HCT116 (cell line): ENCODE measurements around the gene C2orf92. TPM values are rescaled to one million over a fixed set of nuclear protein-coding genes. Genes with fewer than 3 reads are reported as not detected.

Experiments used
- ATAC-seq: fragments of 200-7000 bp; cut with Tn5 transposase; 2 replicates; pipeline ENCODE4 v1.9.1; 2020; ENCODE audit warnings: mild to moderate bottlenecking, moderate library complexity
- BruUV-seq: library from RNA; stranded (reverse); fragments of 400-500 nt; replicated peaks from 2 replicates; lab custom pipeline; 2021; lab: Mats Ljungman, UMichigan
- CTCF ChIA-PET: fragments of 300-600 bp; sonication (Branson Sonifier 250); formaldehyde crosslinking; loops from one replicate; lab custom pipeline; 2021; ENCODE audit warnings: antibody characterized with exemption; lab: Charles Lee
- POLR2A ChIA-PET: fragments of 300-600, 350-600 bp; sonication (Branson Sonifier 250); formaldehyde crosslinking; loops from one replicate; lab custom pipeline; 2021; ENCODE audit warnings: antibody characterized with exemption; lab: Charles Lee
- RAD21 ChIA-PET, 2 experiments: fragments of 300-600 bp; sonication (Branson Sonifier 250); formaldehyde crosslinking; loops; one replicate each; lab custom pipeline; 2023; ENCODE audit warnings: low total read pairs in 2 of 2; ENCODE audit not compliant: uncharacterized antibody in 2 of 2, unreplicated experiment in 2 of 2, low non-redundant PET in 1 of 2; lab: Charles Lee
- DNase-seq: peaks from one replicate; pipeline ENCODE4 v3.0.0-alpha.2; 2010; ENCODE audit warnings: low read depth, low spot score
- H2AFZ ChIP-seq: fragments of 200-600 bp; shearing (Covaris generic), sonication (generic); 2 replicates; pipeline ENCODE4 v1.6.1; 2017; ENCODE audit warnings: low read depth, mixed run types, mixed read lengths, antibody characterized with exemption, low read length; ENCODE audit not compliant: poor library complexity, severe bottlenecking
- H3K27ac ChIP-seq: 2 replicates; pipeline ENCODE4 v1.5.1; 2012; ENCODE audit warnings: low read depth, low read length
- H3K27me3 ChIP-seq: fragments of 200-600 bp; sonication (generic); 2 replicates; pipeline ENCODE4 v1.6.1; 2016; ENCODE audit warnings: mixed run types, low read length, mixed read lengths; ENCODE audit not compliant: insufficient read depth
- H3K36me3 ChIP-seq, 2 experiments: fragments of 200-500 bp in 1 of 2; fragments of 200-600 bp in 1 of 2; sonication (Bioruptor generic) in 1 of 2; sonication (generic) in 1 of 2; 2 replicates each; pipeline versions ENCODE4 v1.5.1 to v1.6.1; 2014 to 2016; ENCODE audit warnings: low read length in 2 of 2, inconsistent platforms in 1 of 2, mixed read lengths in 1 of 2, mixed run types in 1 of 2; ENCODE audit not compliant: insufficient read depth in 2 of 2, control insufficient read depth in 1 of 2
- H3K4me1 ChIP-seq, 2 experiments: fragments of 200-600 bp in 1 of 2; sonication (generic) in 1 of 2; 2 replicates each; pipeline versions ENCODE4 v1.5.1 to v1.6.1; 2012 to 2017; ENCODE audit warnings: low read length in 2 of 2, inconsistent platforms in 1 of 2, mild to moderate bottlenecking in 1 of 2, mixed read lengths in 1 of 2, mixed run types in 1 of 2, moderate library complexity in 1 of 2; ENCODE audit not compliant: insufficient read depth in 2 of 2, control insufficient read depth in 1 of 2
- H3K4me2 ChIP-seq: fragments of 200-600 bp; sonication (generic); 2 replicates; pipeline ENCODE4 v1.6.1; 2017; ENCODE audit warnings: mixed run types, low read length, mixed read lengths
- H3K4me3 ChIP-seq, 2 experiments: fragments of 200-600 bp in 1 of 2; sonication (generic) in 1 of 2; replicated peaks in 1 of 2; 2 replicates each; pipeline ENCODE4 v1.5.1; 2011 to 2016; ENCODE audit warnings: low read length in 2 of 2, control low read depth in 1 of 2, low read depth in 1 of 2, mild to moderate bottlenecking in 1 of 2, mixed read lengths in 1 of 2, mixed run types in 1 of 2
- H3K79me2 ChIP-seq: fragments of 200-600 bp; sonication (generic); 2 replicates; pipeline ENCODE4 v1.6.1; 2017; ENCODE audit warnings: mild to moderate bottlenecking, mixed run types, low read length, moderate library complexity, mixed read lengths; ENCODE audit not compliant: insufficient read depth
- H3K9ac ChIP-seq: fragments of 200-600 bp; sonication (generic); 2 replicates; pipeline ENCODE4 v1.6.1; 2016; ENCODE audit warnings: low read length, mixed read lengths
- H3K9me2 ChIP-seq: fragments of 200-600 bp; sonication (generic), shearing (Covaris generic); 2 replicates; pipeline ENCODE4 v1.6.1; 2017; ENCODE audit warnings: mixed run types, mild to moderate bottlenecking, moderate library complexity; ENCODE audit not compliant: insufficient read depth
- H3K9me3 ChIP-seq, 2 experiments: fragments of 200-500 bp in 1 of 2; fragments of 200-600 bp in 1 of 2; sonication (Bioruptor generic) in 1 of 2; sonication (generic) in 1 of 2; 2 replicates each; pipeline ENCODE4 v1.6.1; 2014 to 2017; ENCODE audit warnings: low read length in 2 of 2, mixed read lengths in 2 of 2, inconsistent platforms in 1 of 2, low read depth in 1 of 2, mild to moderate bottlenecking in 1 of 2, mixed run types in 1 of 2, moderate library complexity in 1 of 2; ENCODE audit not compliant: control insufficient read depth in 1 of 2, insufficient read depth in 1 of 2
- H4K20me1 ChIP-seq: fragments of 200-600 bp; sonication (generic), shearing (Covaris generic); 2 replicates; pipeline ENCODE4 v1.6.1; 2017; ENCODE audit warnings: mixed run types, mild to moderate bottlenecking, moderate library complexity; ENCODE audit not compliant: insufficient read depth
- CBX3 ChIP-seq: IDR thresholded peaks from 2 replicates; pipeline ENCODE4 v1.6.1; 2012; ENCODE audit warnings: low read depth
- CEBPB ChIP-seq: IDR thresholded peaks from 2 replicates; pipeline ENCODE4 v1.6.1; 2012; ENCODE audit warnings: low read depth
- CTCF ChIP-seq, 3 experiments: fragments of 200-600 bp in 1 of 3; sonication (generic) in 1 of 3; IDR thresholded peaks in 2 of 3; conservative IDR thresholded peaks in 1 of 3; 2 replicates each; pipeline ENCODE4 v1.5.1; 2012 to 2017; ENCODE audit warnings: low read depth in 2 of 3, low read length in 2 of 3, antibody characterized with exemption in 1 of 3, borderline replicate concordance in 1 of 3, control low read depth in 1 of 3, mild to moderate bottlenecking in 1 of 3, mixed read lengths in 1 of 3, mixed run types in 1 of 3, moderate library complexity in 1 of 3; ENCODE audit not compliant: insufficient read depth in 1 of 3
- EGR1 ChIP-seq: IDR thresholded peaks from 2 replicates; pipeline ENCODE4 v1.6.1; 2012; ENCODE audit warnings: low read depth
- ELF1 ChIP-seq: IDR thresholded peaks from 2 replicates; pipeline ENCODE4 v1.6.1; 2012; ENCODE audit warnings: low read depth, borderline replicate concordance
- FOSL1 ChIP-seq: IDR thresholded peaks from 2 replicates; pipeline ENCODE4 v1.6.1; 2012; ENCODE audit warnings: low read depth
- POLR2A ChIP-seq: IDR thresholded peaks from 2 replicates; pipeline ENCODE4 v1.7.0; 2011; ENCODE audit warnings: borderline replicate concordance; ENCODE audit not compliant: insufficient read depth, insufficient read length; ENCODE audit errors: extremely low read depth
- POLR2AphosphoS5 ChIP-seq: IDR thresholded peaks from 2 replicates; pipeline ENCODE4 v1.6.1; 2011; ENCODE audit warnings: mild to moderate bottlenecking, low read depth, low read length, moderate library complexity
- RAD21 ChIP-seq: IDR thresholded peaks from 2 replicates; pipeline ENCODE4 v1.6.1; 2012; ENCODE audit warnings: low read depth, mild to moderate bottlenecking
- REST ChIP-seq: IDR thresholded peaks from 2 replicates; pipeline ENCODE4 v1.6.1; 2012; ENCODE audit warnings: low read depth
- SIN3A ChIP-seq: IDR thresholded peaks from 2 replicates; pipeline ENCODE4 v1.6.1; 2012; ENCODE audit warnings: low read depth
- SP1 ChIP-seq: IDR thresholded peaks from 2 replicates; pipeline ENCODE4 v1.6.1; 2012; ENCODE audit warnings: low read depth
- SRF ChIP-seq: IDR thresholded peaks from 2 replicates; pipeline ENCODE4 v1.6.1; 2012; ENCODE audit warnings: low read depth
- YY1 ChIP-seq: IDR thresholded peaks from 2 replicates; pipeline ENCODE4 v1.6.1; 2011; ENCODE audit warnings: low read length, low read depth, moderate library complexity, mild to moderate bottlenecking; ENCODE audit not compliant: insufficient replicate concordance; ENCODE audit errors: extremely low read depth
- ZBTB33 ChIP-seq: IDR thresholded peaks from 2 replicates; pipeline ENCODE4 v1.6.1; 2011; ENCODE audit warnings: mild to moderate bottlenecking, low read length, moderate library complexity; ENCODE audit not compliant: insufficient replicate concordance; ENCODE audit errors: extremely low read depth
- ZFX ChIP-seq: fragments of 450-650 bp; IDR thresholded peaks from 2 replicates; pipeline ENCODE4 v1.6.1; 2017
- intact Hi-C: fragments of 100-400 bp; cut with micrococcal nuclease; formaldehyde crosslinking; loops from 2 replicates; pipeline ENCODE4 v1.10.0; 2022
- total RNA-seq: library from RNA; stranded (reverse); gene quantifications from one replicate; pipeline ENCODE4 v1.2.1, GENCODE V29; 2021; ENCODE audit not compliant: unreplicated experiment
- TF ChIP-seq, protein P1 (sequence below): IDR thresholded peaks from 2 replicates; pipeline ENCODE4 v1.6.1; 2012

The C2orf92 gene
- total RNA-seq, 1 experiment from 2014 or later: 3.0 TPM

DNA sequence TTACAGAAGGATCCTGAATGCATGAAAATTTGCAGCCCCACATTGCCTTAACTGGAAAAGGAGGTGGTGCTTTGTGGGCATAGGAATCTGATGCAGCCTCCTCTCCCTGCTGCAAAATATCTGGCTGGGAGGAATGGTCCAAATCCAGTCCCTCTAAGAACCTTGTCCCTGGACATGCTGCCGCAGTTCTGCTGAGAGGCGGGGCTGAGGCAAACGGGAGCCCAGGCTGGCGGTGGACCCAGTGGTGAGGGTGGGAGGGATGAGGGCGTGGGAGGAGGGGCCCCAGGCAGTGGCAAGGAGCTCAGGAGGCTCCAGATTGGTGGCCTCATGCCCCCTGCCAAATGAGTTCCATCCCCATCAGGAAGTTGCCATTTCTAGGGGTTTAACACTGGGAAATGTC is 80.1 kb downstream of the C2orf92 start:
- ChIA-PET POLR2A (no interaction called here), CTCF (no interaction called here), RAD21 (no interaction called here)
- TF ChIP-seq POLR2A (no peak), FOSL1 (no peak), CTCF (IDR thresholded peaks at IDR 0.05 in 2 of 3, conservative IDR thresholded peaks at IDR 0.05 in 1 of 3; ENCODE audit: borderline replicate concordance in 1 of 3, insufficient read depth in 1 of 3, low read depth in 2 of 3, low read length in 2 of 3) (no peak), ZBTB33 (no peak), RAD21 (no peak), SP1 (no peak), SRF (no peak), EGR1 (no peak), REST (no peak), POLR2AphosphoS5 (no peak), CBX3 (no peak), ZFX (no peak), CEBPB (no peak), YY1 (no peak), ELF1 (no peak), SIN3A (no peak)
- TF ChIP-seq, protein P1, sequence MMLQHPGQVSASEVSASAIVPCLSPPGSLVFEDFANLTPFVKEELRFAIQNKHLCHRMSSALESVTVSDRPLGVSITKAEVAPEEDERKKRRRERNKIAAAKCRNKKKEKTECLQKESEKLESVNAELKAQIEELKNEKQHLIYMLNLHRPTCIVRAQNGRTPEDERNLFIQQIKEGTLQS: no peak
- no peak for ATAC-seq
- no peaks in the 10 kb centered on the region for H3K36me3 ChIP-seq
- no TSS peak for BruUV-seq
- no peak for DNase-seq
- H3K4me2 ChIP-seq: no peak overlapping the region
- no peaks in the 10 kb centered on the region for H3K79me2 ChIP-seq
- no peak overlapping the region for H3K9ac ChIP-seq
- intact Hi-C loops: no loop called here
- no peak overlapping the region for H3K4me3 ChIP-seq
- no peaks in the 10 kb centered on the region for H3K9me3 ChIP-seq
- no peaks in the 10 kb centered on the region for H3K27me3 ChIP-seq
- no peak overlapping the region for H2AFZ ChIP-seq
- no peaks in the 10 kb centered on the region for H4K20me1 ChIP-seq
- H3K9me2 ChIP-seq: no peaks in the 10 kb centered on the region
- H3K27ac ChIP-seq: no peak overlapping the region
- H3K4me1 ChIP-seq: peaks cover 0 to 10% of the 10 kb centered on the region in 2 experiments; a peak in 1 of 4 replicates
